HG03520 (cell line): ENCODE data around the gene AGPAT2.
"Not testable (repeated sequence)": the region's sequence is repeated elsewhere in the genome, so short reads cannot be mapped to it uniquely, and the experiment has no call there.

Experiments used
- ATAC-seq: cut with Tn5 transposase; IDR thresholded peaks from one replicate; pipeline ENCODE4 v1.9.1; 2021; ENCODE audit warnings: mild to moderate bottlenecking, moderate library complexity; ENCODE audit not compliant: unreplicated experiment

Gene AGPAT2

GRCh38 chr9:136650648-136651047 is 36.6 kb downstream of the AGPAT2 start:
- ATAC-seq = no peak

DNA sequence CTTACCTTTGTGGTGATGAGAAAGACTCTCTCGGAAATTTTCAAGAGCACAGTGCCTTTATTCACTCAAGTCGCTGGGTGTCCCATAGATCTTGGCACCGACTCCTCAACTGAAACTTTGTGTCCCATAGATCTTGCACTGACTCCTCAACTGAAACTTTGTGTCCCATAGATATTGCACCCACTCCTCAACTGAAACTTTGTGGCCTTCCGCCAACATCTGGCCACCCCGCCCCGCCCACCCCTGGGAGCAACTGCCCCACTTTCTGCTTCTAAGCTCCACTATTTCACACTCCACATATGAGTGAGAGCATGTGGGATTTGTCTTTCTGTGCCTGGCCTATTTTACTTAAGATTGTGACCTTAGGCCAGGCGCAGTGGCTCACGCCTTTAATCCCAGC is 37.2 kb downstream of the AGPAT2 start:
- ATAC-seq = no peak

DNA sequence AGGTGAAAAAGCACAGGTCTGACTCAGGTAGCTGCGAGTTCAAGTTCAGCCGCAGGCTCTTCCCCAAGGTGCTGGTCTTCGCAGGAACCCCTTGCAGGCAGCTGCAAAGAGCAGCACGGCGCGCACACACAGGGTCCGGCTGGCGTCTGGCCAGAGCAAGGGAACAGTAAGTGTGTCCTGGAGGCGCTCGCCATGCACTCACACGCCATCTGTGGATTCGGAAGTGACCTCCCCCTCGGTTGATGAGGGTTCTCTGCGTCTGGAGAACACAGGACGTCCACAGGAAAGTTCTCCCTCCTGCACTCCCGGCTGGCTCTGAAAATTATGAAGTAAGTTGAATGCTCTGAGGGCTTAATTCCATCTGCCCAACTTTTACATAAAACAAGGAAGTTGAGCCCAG is 38.5 kb downstream of the AGPAT2 start:
- ATAC-seq = no peak

GRCh38 chr9:136646827-136647711 is 40.2 kb downstream of the AGPAT2 start:
- ATAC-seq = no peak

DNA sequence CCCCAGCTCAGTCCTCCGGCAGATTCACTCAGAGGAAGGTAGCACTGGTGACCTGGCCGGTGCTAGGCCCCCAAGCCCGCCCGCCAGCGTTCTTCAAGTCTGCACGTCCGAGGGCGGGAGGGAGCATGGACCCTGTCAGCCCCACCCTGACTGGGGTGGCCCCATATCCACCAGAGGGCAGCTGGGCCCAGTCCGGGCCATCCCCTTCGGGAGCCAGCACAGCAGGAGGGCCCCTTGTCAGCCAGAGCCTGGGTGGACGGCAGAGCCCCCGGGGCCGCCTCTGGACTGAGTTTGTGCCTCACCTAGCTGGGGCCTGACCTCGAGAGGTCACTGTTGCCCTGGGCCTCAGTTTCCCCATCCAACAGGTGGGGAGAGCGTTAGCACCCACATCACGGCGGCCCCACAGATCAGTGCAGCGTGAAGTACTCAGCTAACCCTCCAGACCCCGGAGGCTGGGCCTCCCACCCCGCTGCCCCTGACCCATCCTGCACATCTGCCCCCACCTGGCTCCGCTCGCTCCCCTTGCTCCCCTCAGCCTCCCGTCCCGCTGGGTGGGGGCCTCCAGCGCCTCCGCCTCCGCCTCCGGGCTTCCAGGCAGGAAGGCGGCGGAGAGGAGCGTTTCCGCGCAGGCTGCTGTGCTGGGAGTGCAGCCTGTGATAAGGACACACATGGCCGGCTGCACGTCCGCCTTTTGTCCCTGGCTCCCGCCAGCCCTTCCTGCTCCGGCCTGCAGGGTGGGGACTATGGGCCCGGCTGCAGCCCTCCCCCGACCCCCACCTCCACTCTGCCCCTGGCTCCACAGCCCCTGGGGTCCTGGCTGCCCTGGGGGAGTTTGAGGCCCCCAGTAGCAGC is 41.1 kb downstream of the AGPAT2 start:
- no peak for ATAC-seq

DNA sequence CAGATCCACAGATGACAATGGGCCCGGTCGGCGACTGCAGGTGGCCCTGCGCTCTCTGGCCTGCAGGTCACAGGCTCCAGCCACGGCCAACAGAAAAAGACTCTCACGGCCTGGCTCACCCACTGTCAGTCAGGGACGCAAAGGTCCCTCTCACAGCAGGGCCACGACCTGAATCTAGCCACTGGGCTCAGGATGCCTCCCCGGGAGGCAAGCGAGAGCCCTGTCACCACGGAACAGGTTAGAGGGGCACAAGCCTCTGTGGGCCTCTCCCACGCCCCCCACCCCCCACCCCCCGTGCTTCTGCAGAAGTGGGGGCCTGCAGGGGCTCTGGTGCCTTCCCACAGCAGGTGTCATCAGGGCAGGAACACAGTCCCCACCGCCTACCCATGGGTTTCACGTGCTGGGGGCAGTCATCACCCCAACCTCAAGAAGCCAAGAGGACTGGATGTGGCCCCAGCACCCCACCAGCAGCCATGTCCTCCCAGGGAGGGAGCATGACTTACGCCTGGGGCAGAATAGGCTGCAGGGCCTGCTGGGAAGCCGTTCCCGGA is 41.8 kb downstream of the AGPAT2 start:
- no peak for ATAC-seq

GRCh38 chr9:136644593-136645351 is 42.5 kb downstream of the AGPAT2 start:
- ATAC-seq = no peak

DNA sequence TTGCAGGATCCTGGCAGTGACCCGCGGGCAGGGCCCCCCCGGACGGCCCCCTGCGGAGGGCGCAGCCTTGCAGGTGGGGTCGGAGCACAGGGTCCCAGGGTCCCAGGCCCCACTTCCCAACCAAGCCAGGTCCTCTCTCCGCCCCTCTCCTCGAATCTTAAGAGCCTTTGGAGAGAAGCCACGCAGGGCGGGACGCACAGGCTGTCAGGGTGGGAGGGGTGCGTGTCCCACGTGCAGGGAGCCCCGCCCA is 43.0 kb downstream of the AGPAT2 start:
- no peak for ATAC-seq

- no peak for ATAC-seq
These were observed 43.5 kb downstream of the AGPAT2 start for GRCh38 chr9:136643596-136644342.

DNA sequence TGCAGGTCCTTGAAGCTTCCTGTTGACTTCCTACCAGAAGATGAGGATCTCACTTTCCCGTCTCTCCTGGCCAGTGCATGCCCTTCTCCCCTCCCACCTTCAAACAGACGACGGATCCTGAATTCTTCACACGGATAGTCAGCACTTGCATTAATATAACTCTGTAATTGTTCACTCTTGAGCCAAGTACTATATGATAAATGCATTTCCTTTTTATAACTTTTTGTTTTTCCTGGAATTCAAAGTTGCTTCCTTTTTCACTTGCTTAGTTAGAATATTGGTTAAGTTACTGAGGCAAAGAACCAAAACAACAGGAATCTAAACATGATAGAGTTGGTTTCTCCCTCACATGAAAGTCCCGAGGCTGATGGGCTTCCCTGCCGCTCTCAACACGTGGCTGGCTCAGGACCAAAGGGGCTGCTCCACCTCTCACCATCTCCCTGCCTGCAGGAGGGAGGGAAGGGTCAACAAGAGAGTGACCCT is 44.8 kb downstream of the AGPAT2 start:
- no peak for ATAC-seq

DNA sequence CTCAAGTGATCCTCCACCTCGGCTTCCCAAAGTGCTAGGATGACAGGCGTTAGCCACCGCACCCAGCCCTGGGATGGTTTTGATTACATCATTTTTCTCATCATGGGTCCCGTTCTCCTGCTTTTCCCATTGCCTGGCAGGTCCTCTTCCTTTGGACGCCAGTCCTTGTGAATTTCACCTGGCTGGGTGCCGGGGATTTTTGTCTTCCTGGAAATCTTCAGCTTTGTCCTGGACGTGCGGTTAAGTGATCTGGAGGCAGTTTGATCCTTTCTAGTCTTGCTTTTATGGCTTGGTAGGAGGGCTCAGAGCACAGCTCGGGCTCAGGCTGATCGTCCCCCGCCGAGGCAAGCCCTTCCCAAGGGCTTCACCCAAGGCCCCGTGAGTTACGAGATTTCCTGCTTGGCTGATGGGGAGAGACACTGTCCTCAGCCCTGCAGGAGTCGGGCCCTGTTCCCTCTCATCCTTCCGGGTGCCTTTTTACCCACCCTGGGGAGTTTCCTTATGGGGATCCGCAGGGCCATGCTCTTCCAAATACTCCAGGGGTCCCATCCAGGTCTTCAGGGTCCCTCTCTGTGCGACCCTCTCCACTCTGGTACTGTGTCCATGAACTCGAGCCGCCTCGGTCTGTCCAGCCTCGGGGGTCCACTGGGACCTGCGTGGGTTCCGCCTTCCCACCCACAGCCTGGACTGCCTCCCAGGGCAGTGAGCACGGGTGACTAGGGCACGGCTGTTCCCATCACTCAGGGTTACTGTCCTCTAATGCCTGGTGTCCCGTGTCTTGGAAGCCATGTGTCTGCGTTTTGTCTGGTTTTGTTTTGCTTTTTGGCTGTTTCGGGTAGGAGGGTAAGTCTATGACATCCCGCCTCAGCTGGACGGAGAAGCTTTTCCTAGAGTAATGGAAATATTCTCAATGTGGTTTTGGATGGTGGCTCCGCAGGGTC is 46.8 kb downstream of the AGPAT2 start:
- no peak for ATAC-seq

- ATAC-seq = no peak
These were observed 52.4 kb downstream of the AGPAT2 start for GRCh38 chr9:136634904-136635303.

- not testable (repeated sequence) for ATAC-seq
These were observed 54.7 kb downstream of the AGPAT2 start for GRCh38 chr9:136632491-136633106.

- ATAC-seq = not testable (repeated sequence)
These were observed 55.2 kb downstream of the AGPAT2 start for GRCh38 chr9:136632072-136632471.

- no peak for ATAC-seq
These were observed 55.9 kb downstream of the AGPAT2 start for GRCh38 chr9:136631038-136632000.

- no peak for ATAC-seq
These were observed 56.6 kb downstream of the AGPAT2 start for GRCh38 chr9:136630662-136630992.

DNA sequence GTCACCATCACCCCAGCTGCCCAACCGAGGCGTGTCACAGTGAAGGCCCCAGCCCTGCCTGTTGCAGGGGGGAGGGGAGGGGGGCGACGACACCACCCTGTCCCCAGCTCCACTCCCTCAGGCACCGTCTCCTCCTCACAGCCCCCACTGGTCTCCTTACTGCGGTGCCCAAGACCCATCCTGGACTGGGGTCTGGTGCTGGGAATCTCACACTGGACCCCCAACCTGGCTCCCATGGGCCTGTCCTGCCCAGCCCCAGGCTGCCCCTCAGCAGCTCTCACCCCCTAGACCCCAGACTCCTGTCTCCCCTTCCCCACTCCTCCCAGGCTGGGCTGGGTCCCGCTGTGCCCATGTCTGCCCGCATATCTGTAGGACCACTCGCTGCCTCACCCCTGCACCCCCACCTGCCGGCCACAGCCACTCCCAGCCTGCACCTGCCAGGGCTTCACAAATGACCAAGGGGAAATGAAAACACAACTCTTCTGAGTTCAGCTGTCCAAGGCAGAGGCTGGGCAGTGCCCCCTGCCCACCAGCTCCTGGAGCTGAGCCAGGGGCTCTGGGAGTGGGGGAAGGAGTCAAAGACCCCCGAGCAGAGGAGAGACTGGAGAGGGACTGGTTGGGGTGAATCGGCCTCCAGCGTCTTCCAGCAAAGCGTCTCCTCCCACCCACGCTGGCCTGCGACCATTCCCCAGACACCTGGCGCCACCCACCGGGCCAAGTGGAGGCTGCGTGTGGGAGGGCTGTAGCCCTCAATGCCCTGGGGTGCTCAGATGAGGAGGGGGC is 57.2 kb downstream of the AGPAT2 start:
- no peak for ATAC-seq
